Cardiac atrium fibroblast (primary cell): ENCODE results near the gene MAMLD1. TPM values are rescaled to one million over a fixed set of nuclear protein-coding genes. Genes with fewer than 3 reads are reported as not detected.

Source experiments
- total RNA-seq: library from RNA; depleted of rRNA; stranded (reverse); fragments of >200 nt; gene quantifications from 2 replicates; pipeline ENCODE4 v1.2.3, GENCODE V29; 2015

The MAMLD1 gene, protein sequence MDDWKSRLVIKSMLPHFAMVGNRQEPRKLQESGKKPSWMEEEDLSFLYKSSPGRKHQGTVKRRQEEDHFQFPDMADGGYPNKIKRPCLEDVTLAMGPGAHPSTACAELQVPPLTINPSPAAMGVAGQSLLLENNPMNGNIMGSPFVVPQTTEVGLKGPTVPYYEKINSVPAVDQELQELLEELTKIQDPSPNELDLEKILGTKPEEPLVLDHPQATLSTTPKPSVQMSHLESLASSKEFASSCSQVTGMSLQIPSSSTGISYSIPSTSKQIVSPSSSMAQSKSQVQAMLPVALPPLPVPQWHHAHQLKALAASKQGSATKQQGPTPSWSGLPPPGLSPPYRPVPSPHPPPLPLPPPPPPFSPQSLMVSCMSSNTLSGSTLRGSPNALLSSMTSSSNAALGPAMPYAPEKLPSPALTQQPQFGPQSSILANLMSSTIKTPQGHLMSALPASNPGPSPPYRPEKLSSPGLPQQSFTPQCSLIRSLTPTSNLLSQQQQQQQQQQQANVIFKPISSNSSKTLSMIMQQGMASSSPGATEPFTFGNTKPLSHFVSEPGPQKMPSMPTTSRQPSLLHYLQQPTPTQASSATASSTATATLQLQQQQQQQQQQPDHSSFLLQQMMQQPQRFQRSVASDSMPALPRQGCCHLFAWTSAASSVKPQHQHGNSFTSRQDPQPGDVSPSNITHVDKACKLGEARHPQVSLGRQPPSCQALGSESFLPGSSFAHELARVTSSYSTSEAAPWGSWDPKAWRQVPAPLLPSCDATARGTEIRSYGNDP
- 2.2 and 3.6 TPM in 2 replicates for total RNA-seq

DNA sequence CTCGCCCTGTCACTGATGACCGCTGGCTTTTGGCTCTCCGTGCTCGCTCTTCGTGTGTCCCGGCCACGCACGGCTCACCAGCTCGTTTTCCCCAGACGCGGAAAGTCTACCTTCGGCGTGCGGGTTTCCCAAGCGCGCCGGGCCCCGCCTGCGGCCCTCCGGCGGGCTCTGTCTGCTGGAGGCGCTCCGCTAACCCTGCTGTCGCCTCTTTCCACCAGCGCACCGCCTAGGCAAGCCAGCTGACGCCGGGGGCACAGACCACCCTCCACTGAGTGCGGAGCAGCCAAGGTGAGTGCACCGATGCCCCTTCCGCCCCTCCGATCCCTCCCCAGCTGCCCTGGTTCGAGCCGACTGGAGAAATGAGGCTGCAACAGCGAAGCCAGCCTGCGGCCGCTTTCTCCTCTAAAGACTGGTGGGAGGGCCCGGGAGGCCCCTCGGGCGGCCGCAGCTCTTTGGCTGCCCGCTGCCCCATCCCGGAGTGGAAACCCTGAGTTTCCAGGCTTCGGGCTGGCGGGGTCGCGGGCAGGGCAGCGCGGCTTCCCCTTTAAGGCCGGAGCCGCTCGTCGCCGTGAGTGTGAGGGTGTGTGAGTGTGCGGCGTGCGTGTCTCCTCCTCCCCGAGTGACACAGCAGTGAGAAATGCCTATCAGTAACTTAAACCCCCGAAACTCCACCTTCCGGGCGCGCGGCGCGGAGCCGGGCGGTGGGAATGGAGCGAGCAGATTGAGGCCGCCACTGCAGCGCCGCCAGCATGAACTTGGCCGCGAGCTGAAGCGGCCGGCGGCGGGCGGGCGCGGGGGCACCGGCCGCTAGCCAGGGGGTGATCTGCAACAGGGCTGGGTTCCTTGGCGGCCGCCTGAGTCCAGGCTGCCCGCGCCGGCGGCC is at the start of gene MAMLD1:
MAMLD1 (plus strand) TSS at position 719 of the 883 bp plus-strand sequence. CDS start 82,200 bp downstream, outside the sequence.

Other genes with a start within 250 kb of the MAMLD1 start
- gene MTM1, start 205.3 kb downstream of the MAMLD1 start, total RNA-seq = 4.5 and 4.9 TPM in 2 replicates